ENCODE results near the gene GBF1. TPM values are rescaled to one million over a fixed set of nuclear protein-coding genes. Genes with fewer than 3 reads are reported as not detected.

Gene GBF1
- total and polyA plus RNA-seq, 8 donors: 5.7 to 47.3 (median 21.9) TPM

- peak overlapping the region in 2 of 5 donors; percentile 60 to 76 for H3K27ac ChIP-seq
- peak overlapping the region; percentile 25 to 36 (median 34) for H3K4me3 ChIP-seq
- no peak for DNase-seq
- peaks cover 0 to 47% (median 27%) of the 10 kb centered on the region in 3 donors for H3K27me3 ChIP-seq
- 63 to 71% (median 65%) methylated on average over 7 to 8 of the region's 8 CpGs for WGBS, 5 donors
- no peak for TF ChIP-seq POLR2A (IDR thresholded peaks at IDR 0.05)
- TF ChIP-seq EP300 (IDR thresholded peaks at IDR 0.05): no peak
- intact Hi-C loops (cut with DNase I; ENCODE audit: low total_unique reads): no loop called here
- peaks cover 23 to 42% (median 32%) of the 10 kb centered on the region in 4 donors for H3K4me1 ChIP-seq
- no peaks in the 10 kb centered on the region for H3K9me3 ChIP-seq
- no peaks in the 10 kb centered on the region for H3K36me3 ChIP-seq
Measured at GRCh38 chr10:102226542-102226870, 18.8 kb upstream of the GBF1 start.

DNA sequence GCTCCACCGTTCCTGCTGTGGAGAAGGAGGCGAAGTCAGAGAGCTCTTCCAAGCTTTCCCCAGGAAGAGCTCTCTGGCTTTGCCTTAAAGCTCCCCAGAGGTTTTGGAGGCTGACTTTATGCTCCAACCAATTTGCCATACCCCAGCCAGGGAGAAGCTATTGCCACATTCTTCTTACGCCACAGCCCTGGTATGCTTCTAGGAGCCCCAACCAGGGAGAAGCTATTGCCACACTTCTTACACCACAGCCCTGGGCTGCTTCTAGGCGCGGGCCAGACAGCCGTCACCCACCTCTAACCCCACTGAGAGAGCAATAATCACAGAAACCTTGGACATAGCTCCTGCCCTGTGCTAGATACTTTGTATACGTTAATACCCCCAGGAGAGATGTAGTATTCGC lies 18.3 kb upstream of the GBF1 start:
- no peak overlapping the region for H3K27ac ChIP-seq
- no peaks in the 10 kb centered on the region for H3K9me3 ChIP-seq
- 70 to 79% (median 74%) methylated on average over 8 of the region's 8 CpGs for WGBS, 5 donors
- H3K4me3 ChIP-seq: no peak overlapping the region
- no peak for TF ChIP-seq POLR2AphosphoS5 (IDR thresholded peaks at IDR 0.05)
- no peak for TF ChIP-seq EP300 (IDR thresholded peaks at IDR 0.05)
- TF ChIP-seq POLR2A (IDR thresholded peaks at IDR 0.05): no peak
- TF ChIP-seq, protein P1, sequence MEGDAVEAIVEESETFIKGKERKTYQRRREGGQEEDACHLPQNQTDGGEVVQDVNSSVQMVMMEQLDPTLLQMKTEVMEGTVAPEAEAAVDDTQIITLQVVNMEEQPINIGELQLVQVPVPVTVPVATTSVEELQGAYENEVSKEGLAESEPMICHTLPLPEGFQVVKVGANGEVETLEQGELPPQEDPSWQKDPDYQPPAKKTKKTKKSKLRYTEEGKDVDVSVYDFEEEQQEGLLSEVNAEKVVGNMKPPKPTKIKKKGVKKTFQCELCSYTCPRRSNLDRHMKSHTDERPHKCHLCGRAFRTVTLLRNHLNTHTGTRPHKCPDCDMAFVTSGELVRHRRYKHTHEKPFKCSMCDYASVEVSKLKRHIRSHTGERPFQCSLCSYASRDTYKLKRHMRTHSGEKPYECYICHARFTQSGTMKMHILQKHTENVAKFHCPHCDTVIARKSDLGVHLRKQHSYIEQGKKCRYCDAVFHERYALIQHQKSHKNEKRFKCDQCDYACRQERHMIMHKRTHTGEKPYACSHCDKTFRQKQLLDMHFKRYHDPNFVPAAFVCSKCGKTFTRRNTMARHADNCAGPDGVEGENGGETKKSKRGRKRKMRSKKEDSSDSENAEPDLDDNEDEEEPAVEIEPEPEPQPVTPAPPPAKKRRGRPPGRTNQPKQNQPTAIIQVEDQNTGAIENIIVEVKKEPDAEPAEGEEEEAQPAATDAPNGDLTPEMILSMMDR (IDR thresholded peaks at IDR 0.05): no peak
- H3K27me3 ChIP-seq: peaks cover 0 to 52% (median 32%) of the 10 kb centered on the region in 3 donors
- H3K36me3 ChIP-seq: no peaks in the 10 kb centered on the region
- DNase-seq: no peak
- peaks cover 26 to 47% (median 37%) of the 10 kb centered on the region in 4 donors for H3K4me1 ChIP-seq
- intact Hi-C loops (cut with DNase I; ENCODE audit: low total_unique reads): no loop called here

DNA sequence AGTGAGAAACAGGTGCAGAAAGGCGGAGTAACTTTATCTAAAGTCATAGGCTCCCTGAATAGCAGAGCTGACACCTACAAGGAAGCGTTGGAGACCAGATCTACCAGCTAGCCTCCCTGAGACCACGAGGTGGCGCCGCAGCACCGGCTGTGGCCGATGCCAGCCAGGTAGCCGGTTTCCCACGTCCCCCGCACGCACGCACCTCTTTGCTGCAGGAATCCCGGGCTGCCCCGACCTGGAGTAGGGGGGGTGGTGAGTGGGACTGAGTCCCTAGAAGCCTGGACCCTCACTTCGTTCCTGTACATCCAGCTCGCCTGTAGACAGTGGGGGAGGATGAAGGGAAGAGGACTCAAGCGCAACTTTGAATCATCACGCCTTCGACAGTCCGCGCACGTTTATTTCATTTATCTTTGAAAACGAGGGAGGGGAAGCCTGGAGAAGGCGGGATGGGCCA lies 15.5 kb upstream of the GBF1 start:
- 0 to 2% (median 1%) methylated on average over 22 to 24 of the region's 24 CpGs for WGBS, 5 donors
- DNase-seq: peak; percentile 92 to 95
- H3K36me3 ChIP-seq: no peaks in the 10 kb centered on the region
- intact Hi-C loops (cut with DNase I; ENCODE audit: low total_unique reads): loop anchor here (2.0 kb wide), 1 partner anchor 117 kb away; no protein-coding TSS in a partner anchor
- peaks cover 26 to 47% (median 37%) of the 10 kb centered on the region in 4 donors for H3K4me1 ChIP-seq
- H3K27me3 ChIP-seq: peaks cover 0 to 78% (median 35%) of the 10 kb centered on the region in 3 donors
- TF ChIP-seq POLR2AphosphoS5 (IDR thresholded peaks at IDR 0.05) (peak in 1 of 3 donors; percentile 51), POLR2A (IDR thresholded peaks at IDR 0.05) (no peak), EP300 (IDR thresholded peaks at IDR 0.05) (no peak)
- TF ChIP-seq, protein P1 (IDR thresholded peaks at IDR 0.05): peak in 5 of 7 experiments; percentile 87 to 94 (median 88)
- H3K9me3 ChIP-seq: no peaks in the 10 kb centered on the region
- H3K27ac ChIP-seq: no peak overlapping the region
- peak overlapping the region; percentile 45 to 62 (median 54) for H3K4me3 ChIP-seq

- WGBS, 5 donors: 0 to 7% (median 1%) methylated on average over 1 to 50 of the region's 50 CpGs
- DNase-seq: peak; percentile 60 to 80
- TF ChIP-seq POLR2AphosphoS5 (IDR thresholded peaks at IDR 0.05) (no peak), POLR2A (IDR thresholded peaks at IDR 0.05) (no peak), EP300 (IDR thresholded peaks at IDR 0.05) (no peak)
- TF ChIP-seq, protein P1 (IDR thresholded peaks at IDR 0.05): no peak
- Histone ChIP-seq H3K27ac (no peak overlapping the region), H3K36me3 (no peaks in the 10 kb centered on the region), H3K9me3 (no peaks in the 10 kb centered on the region), H3K4me1 (peaks cover 26 to 47% (median 37%) of the 10 kb centered on the region in 4 donors), H3K27me3 (peaks cover 0 to 81% (median 35%) of the 10 kb centered on the region in 3 donors), H3K4me3 (peak overlapping the region; percentile 45 to 62 (median 54))
- intact Hi-C loops (cut with DNase I; ENCODE audit: low total_unique reads): no loop called here
Measured at GRCh38 chr10:102230264-102230860, 15.0 kb upstream of the GBF1 start.

All from stomach (tissue), 9 donors.